HG03025 (cell line): ENCODE measurements around the gene TRIOBP.
"Not testable (repeated sequence)": the region's sequence is repeated elsewhere in the genome, so short reads cannot be mapped to it uniquely, and the experiment has no call there.

Experiments
- ATAC-seq: cut with Tn5 transposase; IDR thresholded peaks from one replicate; pipeline ENCODE4 v1.9.1; 2021; ENCODE audit warnings: mild to moderate bottlenecking, moderate library complexity; ENCODE audit not compliant: unreplicated experiment, low FRiP score

TRIOBP gene

GRCh38 chr22:37686002-37686982 is 10.6 kb upstream of the TRIOBP start, which contains the start of gene NOL12:
Gene NOL12, plus strand, starts transcription at chr22:37686343. Its CDS starts 50 bp downstream, at chr22:37686393.
- ATAC-seq = no peak

DNA sequence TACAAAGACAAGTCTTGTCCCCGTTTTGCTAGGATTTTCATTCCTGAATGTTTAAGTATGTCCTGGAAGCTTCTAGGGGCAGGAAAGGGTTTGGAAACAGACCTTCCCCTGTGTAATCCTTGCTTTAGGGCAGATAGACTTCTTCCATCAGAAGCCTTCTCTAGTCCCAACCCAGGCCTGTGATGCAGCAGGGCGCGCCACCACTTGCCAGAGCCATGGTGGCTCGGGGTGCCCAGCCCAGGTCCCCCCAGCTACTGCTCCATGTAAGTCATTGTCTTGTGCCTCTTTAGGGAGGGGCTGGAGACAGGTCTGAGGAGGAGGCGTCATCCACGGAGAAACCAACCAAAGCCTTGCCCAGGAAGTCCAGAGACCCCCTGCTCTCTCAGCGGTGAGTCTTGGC is 6.4 kb upstream of the TRIOBP start:
- no peak for ATAC-seq

DNA sequence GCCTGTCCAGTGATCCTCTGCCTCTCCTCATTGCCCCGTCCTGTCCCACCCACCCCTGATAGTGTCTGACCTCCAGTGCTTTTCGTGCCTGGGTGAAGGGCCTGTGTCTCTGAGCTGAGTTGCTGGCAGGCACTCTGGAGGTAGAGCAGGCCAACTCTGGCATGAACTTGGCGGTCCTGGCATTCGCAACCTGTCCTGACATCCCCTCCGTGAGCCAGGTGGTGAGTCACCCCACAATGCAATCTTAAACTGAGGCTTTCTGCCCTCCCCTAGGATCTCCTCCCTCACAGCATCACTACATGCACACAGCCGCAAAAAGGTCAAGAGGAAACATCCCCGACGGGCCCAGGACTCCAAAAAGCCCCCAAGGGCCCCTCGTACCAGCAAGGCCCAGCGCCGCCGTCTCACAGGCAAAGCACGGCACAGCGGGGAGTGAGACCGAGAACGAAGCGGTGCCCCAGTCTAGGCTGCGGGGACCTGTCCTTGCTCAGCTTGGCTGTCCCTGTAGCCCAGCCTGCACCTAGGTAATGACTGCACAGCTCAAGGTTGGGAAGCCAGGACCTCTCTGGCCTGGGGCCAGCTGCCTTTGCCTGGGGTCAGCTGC is 5.8 kb upstream of the TRIOBP start:
- ATAC-seq = no peak

GRCh38 chr22:37692627-37693285 is 4.1 kb upstream of the TRIOBP start:
- ATAC-seq = no peak

DNA sequence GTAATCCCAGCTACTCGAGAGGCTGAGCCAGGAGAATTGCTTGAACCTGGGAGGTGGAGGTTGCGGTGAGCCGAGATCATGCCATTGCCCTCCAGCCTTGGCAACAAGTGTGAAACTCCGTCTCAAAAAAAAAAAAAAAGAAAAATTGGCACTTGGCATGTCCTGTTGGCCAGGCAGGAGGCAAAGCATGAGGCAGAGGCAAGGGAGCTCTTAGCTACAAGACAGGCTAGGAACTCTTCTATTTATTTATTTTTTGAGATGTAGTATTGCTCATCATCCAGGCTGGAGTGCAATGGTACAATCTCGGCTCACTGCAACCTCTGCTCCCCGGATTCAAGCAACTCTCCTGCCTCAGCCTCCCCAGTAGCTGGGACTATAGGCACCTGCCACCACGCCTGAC is 2.7 kb upstream of the TRIOBP start:
- not testable (repeated sequence) for ATAC-seq

DNA sequence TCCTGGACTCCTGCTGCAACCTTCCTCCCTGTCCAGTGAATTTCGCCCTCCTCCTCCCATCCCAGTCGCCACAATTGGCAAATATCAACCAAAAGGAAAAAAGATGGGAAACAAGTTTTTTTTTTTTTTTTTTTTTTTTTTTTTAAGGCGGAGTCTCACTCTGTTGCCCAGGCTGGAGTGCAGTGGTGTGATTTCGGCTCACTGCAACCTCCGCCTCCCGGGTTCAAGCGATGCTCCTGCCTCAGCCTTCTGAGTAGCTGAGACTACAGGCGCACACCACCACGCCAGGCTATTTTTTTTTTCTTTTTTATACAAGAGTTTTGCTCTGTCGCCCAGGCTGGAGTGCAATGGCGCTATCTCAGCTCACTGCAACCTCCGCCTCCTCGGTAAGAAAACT is 590 bp upstream of the TRIOBP start:
- not testable (repeated sequence) for ATAC-seq

DNA sequence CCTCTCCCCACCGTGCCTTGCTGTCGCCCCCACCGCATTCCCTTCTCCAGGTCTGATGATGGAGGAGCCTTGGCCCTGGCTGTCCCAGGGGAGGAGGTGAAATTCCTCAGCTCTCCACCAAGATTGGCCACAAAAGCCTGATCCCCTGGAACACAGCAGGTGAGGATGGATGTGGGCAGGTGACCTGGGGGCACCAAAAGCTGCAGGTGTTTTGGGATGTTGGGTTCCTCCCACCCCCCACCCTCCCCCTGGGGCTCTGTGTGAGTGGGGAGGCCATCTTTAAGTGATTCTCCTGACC is 639 bp downstream of the TRIOBP start:
- no peak for ATAC-seq

- ATAC-seq = no peak
Observed at GRCh38 chr22:37701141-37701786, 4.4 kb downstream of the TRIOBP start.

DNA sequence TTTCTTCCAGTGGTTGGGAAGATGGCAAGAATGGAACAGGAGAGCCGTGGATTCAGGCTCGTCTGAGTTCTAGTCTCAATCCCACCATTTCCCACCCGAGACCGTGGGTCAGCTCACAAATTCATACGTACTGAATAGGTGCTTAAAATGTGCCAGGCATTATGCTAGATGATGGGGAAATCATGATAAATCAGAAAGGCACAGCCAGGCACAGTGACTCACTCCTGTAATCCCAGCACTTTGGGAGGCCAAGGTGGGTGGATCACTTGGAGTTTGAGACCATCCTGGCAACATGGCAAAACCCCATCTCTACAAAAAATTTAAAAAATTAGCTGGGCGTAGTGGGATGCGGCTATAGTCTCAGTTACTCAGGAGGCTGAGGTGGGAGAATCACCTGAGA is 7.1 kb downstream of the TRIOBP start:
- ATAC-seq = no peak

- no peak for ATAC-seq
Observed at GRCh38 chr22:37704645-37705044, 7.8 kb downstream of the TRIOBP start.

DNA sequence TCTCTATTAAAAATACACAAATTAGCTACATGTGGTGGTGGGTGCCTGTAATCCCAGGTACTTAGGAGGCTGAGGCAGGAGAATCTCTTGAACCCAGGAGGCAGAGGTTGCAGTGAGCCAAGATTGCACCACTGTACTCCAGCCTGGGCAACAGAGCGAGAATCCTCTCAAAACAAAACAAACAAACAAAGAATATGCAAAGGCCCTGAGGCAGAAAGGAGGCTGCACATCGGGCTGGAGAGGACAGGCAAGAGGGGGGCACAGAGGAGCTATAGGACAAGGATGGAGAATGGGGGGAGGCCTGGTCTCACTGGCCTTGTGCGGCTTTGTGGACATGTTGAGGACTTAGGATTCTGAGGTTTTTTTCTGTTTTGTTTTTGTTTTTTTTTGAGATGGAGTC is 8.4 kb downstream of the TRIOBP start:
- no peak for ATAC-seq

GRCh38 chr22:37708580-37709444 is 12.0 kb downstream of the TRIOBP start:
- no peak for ATAC-seq

DNA sequence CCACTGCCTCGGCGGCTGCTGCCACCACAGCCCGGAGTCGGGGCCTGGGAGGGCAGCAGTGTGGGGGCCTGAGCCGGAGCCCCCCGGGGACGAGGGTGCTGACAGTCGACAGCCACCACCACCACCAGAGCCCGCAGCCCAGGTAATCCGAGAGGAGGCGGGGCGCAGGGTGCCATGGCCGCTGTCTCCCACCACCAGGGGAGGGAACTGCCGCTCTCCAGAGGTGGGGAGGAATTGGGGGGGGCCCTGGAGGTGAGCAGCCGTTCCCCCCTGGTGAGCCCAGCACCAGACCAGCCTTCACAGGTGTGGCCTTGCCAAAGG is 12.6 kb downstream of the TRIOBP start:
- no peak for ATAC-seq

DNA sequence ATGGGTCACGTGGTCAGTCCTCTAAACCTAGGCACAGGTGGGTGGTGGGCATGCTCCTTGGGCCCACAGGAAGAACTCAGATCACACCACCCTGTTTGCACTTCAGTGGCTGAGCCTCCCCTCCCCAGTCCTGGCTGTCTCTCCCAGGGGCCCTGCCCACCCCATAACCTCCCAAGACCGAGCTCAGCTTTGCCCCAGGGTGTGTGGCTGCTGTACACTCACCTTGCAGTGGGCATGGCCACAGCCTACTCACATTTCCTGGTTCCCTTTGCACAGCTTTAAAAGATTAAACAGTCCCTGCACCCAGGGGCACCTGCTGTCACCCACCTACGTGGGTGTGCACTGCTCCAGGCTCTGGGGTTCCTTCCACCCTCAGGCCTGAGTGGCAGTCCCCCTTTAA is 13.8 kb downstream of the TRIOBP start:
- no peak for ATAC-seq

DNA sequence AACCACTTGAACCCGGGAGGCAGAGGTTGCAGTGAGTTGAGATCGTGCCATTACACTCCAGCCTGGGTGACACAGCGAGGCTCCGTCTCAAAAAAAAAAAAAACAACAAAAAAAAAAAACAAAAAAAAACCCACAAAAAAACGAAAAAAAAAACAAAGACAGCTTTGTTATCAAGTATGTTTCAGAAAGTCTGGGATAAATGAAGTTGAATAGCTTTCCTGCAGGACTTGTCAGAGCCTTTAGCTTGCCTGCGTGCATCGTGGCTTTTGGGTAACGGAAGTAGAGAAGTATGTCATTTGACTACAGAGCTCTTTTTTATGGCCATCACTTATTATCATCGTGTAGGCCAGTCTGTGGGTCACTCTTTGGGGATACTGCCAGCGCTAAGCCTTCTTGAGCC is 14.6 kb downstream of the TRIOBP start:
- ATAC-seq = no peak

- ATAC-seq = no peak
Observed at GRCh38 chr22:37713761-37714160, 16.9 kb downstream of the TRIOBP start.

GRCh38 chr22:37714634-37715033 is 17.8 kb downstream of the TRIOBP start:
- no peak for ATAC-seq

DNA sequence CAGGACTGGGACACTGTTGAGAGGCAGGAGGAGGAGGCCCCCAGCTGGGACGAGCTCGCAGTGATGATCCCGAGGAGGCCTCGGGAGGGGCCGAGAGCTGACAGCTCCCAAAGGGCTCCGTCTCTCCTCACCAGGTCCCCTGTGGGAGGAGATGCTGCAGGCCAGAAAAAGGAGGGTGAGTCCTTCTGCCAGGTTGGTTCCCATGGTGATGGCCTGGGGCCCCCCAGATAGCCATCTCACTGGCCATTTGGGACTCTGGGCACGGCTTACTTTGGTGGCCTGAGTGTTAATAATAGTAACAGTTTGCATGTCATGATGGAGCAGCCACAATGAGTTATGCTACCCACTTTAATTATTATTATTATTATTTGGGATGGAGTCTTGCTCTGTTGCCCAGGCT is 18.9 kb downstream of the TRIOBP start:
- no peak for ATAC-seq

DNA sequence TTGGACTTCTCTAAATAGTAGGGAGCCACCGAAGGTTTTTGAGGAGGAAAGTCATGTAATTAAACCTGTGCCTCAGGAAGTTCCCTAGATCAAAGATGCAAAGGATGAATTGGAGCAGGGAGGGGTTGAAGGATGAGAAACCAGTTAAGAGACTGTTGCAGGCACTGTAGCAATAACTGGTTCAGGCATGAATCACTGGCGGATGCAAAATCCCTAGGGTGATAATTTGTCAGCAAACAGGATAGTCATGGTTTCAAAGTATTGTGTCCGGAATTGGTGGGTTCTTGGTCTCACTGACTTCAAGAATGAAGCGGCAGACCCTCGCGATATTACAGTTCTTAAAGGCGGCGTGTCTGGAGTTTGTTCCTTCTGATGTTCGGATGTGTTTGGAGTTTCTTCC is 19.9 kb downstream of the TRIOBP start:
- ATAC-seq = no peak

DNA sequence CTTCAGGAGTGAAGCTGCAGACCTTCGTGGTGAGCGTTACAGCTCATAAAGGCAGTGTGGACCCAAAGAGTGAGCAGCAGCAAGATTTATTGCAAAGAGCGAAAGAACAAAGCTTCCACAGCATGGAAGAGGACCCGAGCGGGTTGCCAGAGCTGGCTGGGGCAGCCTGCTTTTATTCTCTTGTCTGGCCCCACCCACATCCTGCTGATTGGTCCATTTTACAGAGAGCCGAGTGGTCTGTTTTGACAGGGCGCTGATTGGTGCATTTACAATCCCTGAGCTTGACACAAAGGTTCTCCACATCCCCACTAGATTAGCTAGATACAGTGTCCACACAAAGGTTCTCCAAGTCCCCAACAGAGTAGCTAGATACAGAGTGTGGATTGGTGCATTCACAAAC is 20.4 kb downstream of the TRIOBP start:
- ATAC-seq = not testable (repeated sequence)
